Vagina (tissue), 2 donors: Measurements from ENCODE around the gene ESPNL. TPM values are rescaled to one million over a fixed set of nuclear protein-coding genes. Genes with fewer than 3 reads are reported as not detected.
A peak's percentile ranks its signal among the peaks of the same experiment; 100 is the strongest.

Source experiments
- DNase-seq, 2 donors: peaks; one replicate each; pipeline ENCODE4 v3.0.0-alpha.2; 2017; ENCODE audit errors: extremely low spot score in 2 of 2
- H3K27ac ChIP-seq: fragments of 200-600 bp; sonication (generic); one replicate; pipeline ENCODE4 v1.5.1; 2019
- H3K27me3 ChIP-seq: fragments of 200-600 bp; sonication (generic); one replicate; pipeline ENCODE4 v1.5.1; 2019
- H3K36me3 ChIP-seq, 2 donors: fragments of 200-600 bp; sonication (generic); one replicate each; pipeline ENCODE4 v1.5.1; 2017 to 2019
- H3K4me1 ChIP-seq: fragments of 200-600 bp; sonication (generic); one replicate; pipeline ENCODE4 v1.5.1; 2019
- H3K4me3 ChIP-seq, 2 donors: fragments of 200-600 bp; sonication (generic); 1 replicate in 1 of 2; 2 replicates in 1 of 2; pipeline ENCODE4 v1.5.1; 2016 to 2019
- H3K9me3 ChIP-seq: fragments of 200-600 bp; sonication (generic); one replicate; pipeline ENCODE4 v1.5.1; 2019
- CTCF ChIP-seq, 3 experiments: fragments of 450-650 bp in 2 of 3; fragments of 200-600 bp in 1 of 3; sonication (generic) in 1 of 3; IDR thresholded peaks; one replicate each; pipeline ENCODE4 v1.5.1; 2017 to 2019; ENCODE audit warnings: antibody characterized with exemption in 3 of 3, mild to moderate bottlenecking in 2 of 3, moderate library complexity in 2 of 3
- POLR2A ChIP-seq, 2 donors: fragments of 450-650 bp; IDR thresholded peaks; one replicate each; pipeline ENCODE4 v1.6.1; 2017; ENCODE audit warnings: antibody characterized with exemption in 2 of 2, mild to moderate bottlenecking in 2 of 2, moderate library complexity in 2 of 2
- POLR2AphosphoS5 ChIP-seq, 2 donors: sonication (generic); formaldehyde crosslinking; IDR thresholded peaks; one replicate each; pipeline ENCODE4 v1.9.0; 2017; ENCODE audit warnings: antibody characterized with exemption in 2 of 2, mild to moderate bottlenecking in 2 of 2, low read depth in 1 of 2; ENCODE audit not compliant: insufficient read depth in 1 of 2
- intact Hi-C: fragments of 100-400 bp; cut with DNase I; formaldehyde crosslinking; loops from one replicate; pipeline ENCODE4 v1.15.1; 2023
- total RNA-seq: library from RNA; depleted of rRNA; stranded (reverse); fragments of >200 nt; gene quantifications from one replicate; pipeline ENCODE4 v1.2.3, GENCODE V29; 2016

The ESPNL gene
- total RNA-seq, 1 donor from 2014 or later, result 0.74 TPM

GRCh38 chr2:238098901-238099713, 1.0 kb upstream of the ESPNL start:
- H3K27ac ChIP-seq, result no peak overlapping the region
- DNase-seq, result peak in 1 of 2 donors; percentile 81
- intact Hi-C loops, result no loop called here

GRCh38 chr2:238099714-238100048, 459 bp upstream of the ESPNL start:
- H3K9me3 ChIP-seq, result no peaks in the 10 kb centered on the region
- no peaks in the 10 kb centered on the region for H3K36me3 ChIP-seq
- intact Hi-C loops, result no loop called here
- H3K4me1 ChIP-seq, result no peaks in the 10 kb centered on the region
- no peaks in the 10 kb centered on the region for H3K27me3 ChIP-seq
- TF ChIP-seq CTCF (IDR thresholded peaks at IDR 0.05), result no peak
- no peak overlapping the region for H3K27ac ChIP-seq
- H3K4me3 ChIP-seq, result no peak overlapping the region
- DNase-seq, result peak; percentile 52 to 71

More at GRCh38 chr2:238098901-238099713, 1.0 kb upstream of the ESPNL start:
- Histone ChIP-seq H3K4me3 (no peak overlapping the region), H3K36me3 (no peaks in the 10 kb centered on the region), H3K27me3 (no peaks in the 10 kb centered on the region), H3K4me1 (no peaks in the 10 kb centered on the region), H3K9me3 (no peaks in the 10 kb centered on the region)
- no peak for TF ChIP-seq CTCF (IDR thresholded peaks at IDR 0.05)

- intact Hi-C loops, result no loop called here
- H3K27ac ChIP-seq, result no peak overlapping the region
- peak; percentile 60 to 89 for DNase-seq
- H3K27me3 ChIP-seq, result no peaks in the 10 kb centered on the region
- TF ChIP-seq POLR2AphosphoS5 (IDR thresholded peaks at IDR 0.05; ENCODE audit: insufficient read depth in 1 of 2, low read depth in 1 of 2) (no peak), POLR2A (IDR thresholded peaks at IDR 0.05) (no peak), CTCF (IDR thresholded peaks at IDR 0.05) (no peak)
- H3K36me3 ChIP-seq, result no peaks in the 10 kb centered on the region
- no peaks in the 10 kb centered on the region for H3K9me3 ChIP-seq
- H3K4me1 ChIP-seq, result no peaks in the 10 kb centered on the region
- H3K4me3 ChIP-seq, result no peak overlapping the region
These were observed 956 bp downstream of the ESPNL start for GRCh38 chr2:238100821-238101771.

- H3K4me1 ChIP-seq, result no peaks in the 10 kb centered on the region
- intact Hi-C loops, result no loop called here
- no peaks in the 10 kb centered on the region for H3K27me3 ChIP-seq
- no peak overlapping the region for H3K4me3 ChIP-seq
- DNase-seq, result peak in 1 of 2 donors; percentile 88
- no peak overlapping the region for H3K27ac ChIP-seq
- H3K36me3 ChIP-seq, result no peaks in the 10 kb centered on the region
- TF ChIP-seq CTCF (IDR thresholded peaks at IDR 0.05) (no peak), POLR2A (IDR thresholded peaks at IDR 0.05) (no peak), POLR2AphosphoS5 (IDR thresholded peaks at IDR 0.05; ENCODE audit: insufficient read depth in 1 of 2, low read depth in 1 of 2) (no peak)
- H3K9me3 ChIP-seq, result no peaks in the 10 kb centered on the region
These were observed 2.0 kb downstream of the ESPNL start for GRCh38 chr2:238101891-238102841.
